ENCODE measurements around the gene FLOT2.
"Not testable (repeated sequence)": the region's sequence is repeated elsewhere in the genome, so short reads cannot be mapped to it uniquely, and the experiment has no call there.

The FLOT2 gene

GRCh38 chr17:28893248-28894183 lies 4.0 kb downstream of the FLOT2 start:
- not testable (repeated sequence) for DNase-seq

- no peak for DNase-seq
Observed at GRCh38 chr17:28892024-28892423, 5.5 kb downstream of the FLOT2 start.

GRCh38 chr17:28891201-28891600 lies 6.3 kb downstream of the FLOT2 start:
- no peak for DNase-seq

- DNase-seq = no peak
Observed at GRCh38 chr17:28889996-28890395, 7.5 kb downstream of the FLOT2 start.

- DNase-seq = no peak
Observed at GRCh38 chr17:28888832-28889231, 8.7 kb downstream of the FLOT2 start.

GRCh38 chr17:28887871-28888471 lies 9.6 kb downstream of the FLOT2 start:
- no peak for DNase-seq

GRCh38 chr17:28885951-28886350 lies 11.6 kb downstream of the FLOT2 start:
- DNase-seq = no peak

GRCh38 chr17:28885363-28885762 lies 12.2 kb downstream of the FLOT2 start:
- DNase-seq = no peak

- DNase-seq = no peak
Observed at GRCh38 chr17:28883967-28884702, 13.4 kb downstream of the FLOT2 start.

- no peak for DNase-seq
Observed at GRCh38 chr17:28882154-28882895, 15.2 kb downstream of the FLOT2 start.

GRCh38 chr17:28881533-28882056 lies 15.9 kb downstream of the FLOT2 start:
- DNase-seq = no peak

- no peak for DNase-seq
Observed at GRCh38 chr17:28880572-28880945, 17.0 kb downstream of the FLOT2 start.

GRCh38 chr17:28879886-28880571 lies 17.5 kb downstream of the FLOT2 start:
- DNase-seq = no peak

GRCh38 chr17:28878981-28879380 lies 18.6 kb downstream of the FLOT2 start:
- no peak for DNase-seq

GRCh38 chr17:28878158-28878910 lies 19.2 kb downstream of the FLOT2 start:
- no peak for DNase-seq

GRCh38 chr17:28877150-28877711 lies 20.3 kb downstream of the FLOT2 start:
- DNase-seq = not testable (repeated sequence)

GRCh38 chr17:28875848-28876550 lies 21.5 kb downstream of the FLOT2 start:
- no peak for DNase-seq

GRCh38 chr17:28874750-28875149 lies 22.8 kb downstream of the FLOT2 start:
- no peak for DNase-seq

- no peak for DNase-seq
Observed at GRCh38 chr17:28873839-28874238, 23.7 kb downstream of the FLOT2 start.

- no peak for DNase-seq
Observed at GRCh38 chr17:28871056-28871579, 26.4 kb downstream of the FLOT2 start.

Data from activated CD8-positive, alpha-beta memory T cell treated with anti-CD3 and anti-CD28 coated beads, Interleukin-2, amount 50 U/mL, for 4 hours (primary cell).